GM12864 (cell line): Measurements from ENCODE around the gene HOXC11.

Experiments
- DNase-seq: peaks from one replicate; pipeline ENCODE4 v3.0.0-alpha.2; 2011; ENCODE audit warnings: low read depth
- H3K4me3 ChIP-seq: 2 replicates; pipeline ENCODE4 v1.5.1; 2011; ENCODE audit warnings: mild to moderate bottlenecking, low read depth, low read length, control low read depth
- CTCF ChIP-seq: IDR thresholded peaks from 2 replicates; pipeline ENCODE4 v1.5.1; 2011; ENCODE audit warnings: low read depth, mild to moderate bottlenecking, moderate library complexity, low read length, control low read depth, inconsistent platforms; ENCODE audit errors: missing control alignments

HOXC11 gene

GRCh38 chr12:53944907-53945847 is 27.7 kb upstream of the HOXC11 start:
- DNase-seq = no peak
- TF ChIP-seq CTCF = no peak

GRCh38 chr12:53947743-53948142 is 25.2 kb upstream of the HOXC11 start:
- DNase-seq = no peak
- TF ChIP-seq CTCF = no peak
- no peak overlapping the region for H3K4me3 ChIP-seq

More at GRCh38 chr12:53944907-53945847, 27.7 kb upstream of the HOXC11 start:
- H3K4me3 ChIP-seq = no peak overlapping the region

GRCh38 chr12:53948650-53949593 is 24.0 kb upstream of the HOXC11 start:
- no peak overlapping the region for H3K4me3 ChIP-seq
- no peak for DNase-seq
- TF ChIP-seq CTCF = no peak

GRCh38 chr12:53949631-53950436 is 23.1 kb upstream of the HOXC11 start:
- H3K4me3 ChIP-seq = no peak overlapping the region
- no peak for TF ChIP-seq CTCF
- DNase-seq = no peak

GRCh38 chr12:53950437-53950773 is 22.5 kb upstream of the HOXC11 start:
- no peak overlapping the region for H3K4me3 ChIP-seq
- DNase-seq = no peak
- no peak for TF ChIP-seq CTCF

GRCh38 chr12:53950789-53951576 is 21.9 kb upstream of the HOXC11 start:
- TF ChIP-seq CTCF = no peak
- no peak for DNase-seq
- no peak overlapping the region for H3K4me3 ChIP-seq
